HepG2 (cell line): Measurements from ENCODE around the gene SYDE1. TPM values are rescaled to one million over a fixed set of nuclear protein-coding genes. Genes with fewer than 3 reads are reported as not detected.

Experiments used
- ATAC-seq: fragments of 200-7000 bp; cut with Tn5 transposase; 3 replicates; pipeline ENCODE4 v1.9.1; 2020; ENCODE audit warnings: mild to moderate bottlenecking, moderate library complexity
- BruUV-seq: library from RNA; stranded (reverse); fragments of 400-500 nt; replicated peaks from 2 replicates; lab custom pipeline; 2021; lab: Mats Ljungman, UMichigan
- CTCF ChIA-PET: fragments of 300-600 bp; formaldehyde crosslinking; extraction: SDS; loops from one replicate; lab custom pipeline; 2021; ENCODE audit warnings: low total read pairs, inconsistent platforms, low intra/inter-chr PET ratio; lab: Yijun Ruan, JAX
- POLR2A ChIA-PET: fragments of 350-600 bp; sonication (Branson Sonifier 250); formaldehyde crosslinking; loops from one replicate; lab custom pipeline; 2020; ENCODE audit warnings: antibody characterized with exemption, inconsistent platforms; lab: Yijun Ruan, JAX
- DNase-seq: peaks from one replicate; pipeline ENCODE4 v3.0.0-alpha.2; 2015; ENCODE audit warnings: low spot score
- FAIRE-seq: peaks from 3 replicates; lab custom pipeline; 2011; peaks lifted over from hg19 to GRCh38; lab: Jason Lieb, UNC
- H2AFZ ChIP-seq: one replicate; pipeline ENCODE4 v1.6.1; 2011; ENCODE audit warnings: low read length, inconsistent platforms
- H3K27ac ChIP-seq: fragments of 300-600 bp; 3 replicates; pipeline ENCODE4 v1.8.0; 2011; ENCODE audit warnings: mixed run types, mild to moderate bottlenecking, mixed read lengths, low read length, inconsistent platforms; ENCODE audit not compliant: insufficient read depth; ENCODE audit errors: extremely low read length
- H3K27me3 ChIP-seq, 2 experiments: fragments of 200-600 bp in 1 of 2; 2 replicates in 1 of 2; 3 replicates in 1 of 2; pipeline versions ENCODE4 v1.6.0 to v1.8.0; 2011; ENCODE audit warnings: low read length in 2 of 2, mild to moderate bottlenecking in 2 of 2, moderate library complexity in 2 of 2, inconsistent platforms in 1 of 2; ENCODE audit not compliant: insufficient read depth in 2 of 2, control insufficient read depth in 1 of 2
- H3K36me3 ChIP-seq, 2 experiments: fragments of 200-600 bp in 1 of 2; replicated peaks in 1 of 2; 2 replicates in 1 of 2; 3 replicates in 1 of 2; pipeline versions ENCODE4 v1.5.1 to v1.8.0; 2011; ENCODE audit warnings: low read length in 2 of 2, inconsistent platforms in 1 of 2; ENCODE audit not compliant: insufficient read depth in 2 of 2, control insufficient read depth in 1 of 2
- H3K4me1 ChIP-seq: 2 replicates; pipeline ENCODE4 v1.5.1; 2012; ENCODE audit warnings: low read length, inconsistent platforms; ENCODE audit not compliant: insufficient read depth
- H3K4me2 ChIP-seq: 2 replicates; pipeline ENCODE4 v1.6.0; 2011; ENCODE audit warnings: low read depth, low read length, inconsistent platforms
- H3K4me3 ChIP-seq, 3 experiments: fragments of 200-600 bp in 1 of 3; sonication (generic), shearing (Covaris generic) in 1 of 3; replicated peaks in 1 of 3; 2 replicates each; pipeline ENCODE4 v1.5.1; 2011 to 2016; ENCODE audit warnings: low read length in 3 of 3, inconsistent platforms in 2 of 3, low read depth in 2 of 3, mild to moderate bottlenecking in 2 of 3, control low read depth in 1 of 3, mixed read lengths in 1 of 3; ENCODE audit not compliant: insufficient read depth in 1 of 3
- H3K79me2 ChIP-seq: one replicate; pipeline ENCODE4 v1.6.1; 2011; ENCODE audit warnings: low read length, inconsistent platforms; ENCODE audit not compliant: insufficient read depth
- H3K9ac ChIP-seq: 2 replicates; pipeline ENCODE4 v1.6.0; 2011; ENCODE audit warnings: mild to moderate bottlenecking, low read depth, low read length, inconsistent platforms; ENCODE audit not compliant: insufficient read depth
- H3K9me3 ChIP-seq: 2 replicates; pipeline ENCODE4 v1.5.1; 2012; ENCODE audit warnings: mild to moderate bottlenecking, low read length
- H4K20me1 ChIP-seq: 2 replicates; pipeline ENCODE4 v1.6.0; 2011; ENCODE audit warnings: inconsistent platforms, mild to moderate bottlenecking, low read length, moderate library complexity; ENCODE audit not compliant: insufficient read depth
- BATF2 ChIP-seq: sonication (generic); formaldehyde crosslinking; IDR thresholded peaks from 2 replicates; pipeline ENCODE4 v1.8.0; 2022; ENCODE audit warnings: mild to moderate bottlenecking, missing genetic modification reagents, moderate library complexity
- CEBPB ChIP-seq: IDR thresholded peaks from 2 replicates; pipeline ENCODE4 v1.6.1; 2011; ENCODE audit warnings: low read depth, low read length, improper control_type of control experiment, borderline replicate concordance
- HNRNPLL ChIP-seq: fragments of 200-400 bp; formaldehyde crosslinking; IDR thresholded peaks from 2 replicates; pipeline ENCODE4 v1.6.1; 2017; ENCODE audit warnings: mild to moderate bottlenecking, low read depth, low read length; ENCODE audit not compliant: poor library complexity, severe bottlenecking
- HOXD1 ChIP-seq: sonication (generic); formaldehyde crosslinking; IDR thresholded peaks from 2 replicates; pipeline ENCODE4 v1.5.0; 2020; ENCODE audit warnings: missing genetic modification reagents
- POLR2AphosphoS5 ChIP-seq: IDR thresholded peaks from 2 replicates; pipeline ENCODE4 v1.6.1; 2012; ENCODE audit warnings: low read depth, low read length
- RORA ChIP-seq: sonication (generic); formaldehyde crosslinking; IDR thresholded peaks from 2 replicates; pipeline ENCODE4 v1.5.0; 2020; ENCODE audit warnings: mild to moderate bottlenecking, missing genetic modification reagents, moderate library complexity
- RXRB ChIP-seq: IDR thresholded peaks from 2 replicates; pipeline ENCODE4 v1.6.1; 2016; ENCODE audit warnings: borderline replicate concordance, missing genetic modification reagents, missing compliant biosample characterization
- SRY ChIP-seq: sonication (generic); formaldehyde crosslinking; IDR thresholded peaks from 2 replicates; pipeline ENCODE4 v1.8.0; 2022; ENCODE audit warnings: mild to moderate bottlenecking, missing genetic modification reagents
- TRAFD1 ChIP-seq: sonication (generic); formaldehyde crosslinking; IDR thresholded peaks from 2 replicates; pipeline ENCODE4 v1.5.1; 2020; ENCODE audit warnings: missing genetic modification reagents, mild to moderate bottlenecking, borderline replicate concordance
- YEATS2 ChIP-seq: sonication (generic); formaldehyde crosslinking; IDR thresholded peaks from 2 replicates; pipeline ENCODE4 v1.4.0; 2020; ENCODE audit warnings: missing genetic modification reagents, borderline replicate concordance
- ZEB1 ChIP-seq: IDR thresholded peaks from 2 replicates; pipeline ENCODE4 v1.6.1; 2012; ENCODE audit warnings: mild to moderate bottlenecking, low read depth, inconsistent platforms; ENCODE audit not compliant: insufficient replicate concordance
- ZIK1 ChIP-seq: sonication (generic); formaldehyde crosslinking; IDR thresholded peaks from 2 replicates; pipeline ENCODE4 v1.5.0; 2020; ENCODE audit warnings: mild to moderate bottlenecking, low read depth, missing genetic modification reagents, borderline replicate concordance
- ZNF704 ChIP-seq: sonication (generic); formaldehyde crosslinking; IDR thresholded peaks from 2 replicates; pipeline ENCODE4 v1.8.1; 2023; ENCODE audit warnings: mild to moderate bottlenecking, inconsistent platforms, moderate library complexity, missing genetic modification reagents, borderline replicate concordance
- WGBS: methylation state at CpG from one replicate; pipeline ENCODE4 v1.1.6; 2017; ENCODE audit warnings: low lambda C conversion rate; 5-methylcytosine and 5-hydroxymethylcytosine counted together
- in situ Hi-C: cut with HindIII; loops from 2 replicates; pipeline ENCODE4 v1.10.0; 2017; ENCODE audit warnings: low pct_unique_long_range_greater_than_20kb; ENCODE audit not compliant: extremely low pct_ligation_motif_present
- intact Hi-C: fragments of 100-400 bp; cut with micrococcal nuclease; formaldehyde crosslinking; loops from one replicate; pipeline ENCODE4 v1.10.0; 2022; ENCODE audit not compliant: unreplicated experiment
- polyA plus RNA-seq, 8 experiments: library from polyadenylated mRNA; depleted of rRNA in 3 of 8; stranded (reverse) in 7 of 8; unstranded in 1 of 8; fragments of >200 nt; fragmentation: Illumina TruSeq in 4 of 8; extraction: Trizol in 4 of 8; gene quantifications; 2 replicates each; pipeline versions ENCODE4 v1.2.1 to v1.2.3, GENCODE V29; 2011 to 2016; ENCODE audit warnings: low read depth in 4 of 8, missing spikeins in 1 of 8, mixed read lengths in 1 of 8; ENCODE audit not compliant: insufficient read depth in 1 of 8
- total RNA-seq, 5 experiments: library from RNA; depleted of rRNA; stranded (reverse); fragments of >200 nt; fragmentation: Illumina TruSeq; extraction: Trizol; gene quantifications; 2 replicates each; pipeline ENCODE4 v1.2.3, GENCODE V29; 2016; ENCODE audit warnings: low read depth in 1 of 5

The SYDE1 gene
- total and polyA plus RNA-seq, 2 of the 13 experiments (the other 11 are each of a cell fraction or from before 2014, with no cell fraction given) = 4.3 to 13.6 TPM

GRCh38 chr19:15074371-15074770 is 32.8 kb upstream of the SYDE1 start (continued):
- TF ChIP-seq BATF2 (CRISPR knock-in tag) (no peak), SRY (CRISPR knock-in tag) (no peak), ZNF704 (CRISPR knock-in tag) (no peak), RXRB (CRISPR knock-in tag) (no peak), CEBPB (no peak), HNRNPLL (no peak)

GRCh38 chr19:15075806-15076205 is 31.4 kb upstream of the SYDE1 start:
- H4K20me1 ChIP-seq = no peaks in the 10 kb centered on the region
- H3K36me3 ChIP-seq = no peaks in the 10 kb centered on the region
- FAIRE-seq (no peak), DNase-seq (no peak), ATAC-seq (no peak)
- no peak overlapping the region for H3K9ac ChIP-seq
- 35% methylated on average over 4 of the region's 4 CpGs for WGBS
- H3K27me3 ChIP-seq = no peaks in the 10 kb centered on the region
- POLR2A ChIA-PET = no interaction called here
- no peaks in the 10 kb centered on the region for H3K79me2 ChIP-seq
- in situ Hi-C loops (loop anchor here (25.0 kb wide), 1 partner anchor 486 kb away; no protein-coding TSS in a partner anchor), intact Hi-C loops (no loop called here)
- H2AFZ ChIP-seq = no peak overlapping the region
- BruUV-seq = no TSS peak
- peaks cover 22% of the 10 kb centered on the region for H3K4me1 ChIP-seq
- H3K4me3 ChIP-seq = no peak overlapping the region
- H3K4me2 ChIP-seq = no peak overlapping the region
- CTCF ChIA-PET = no interaction called here
- H3K27ac ChIP-seq = no peak overlapping the region
- no peaks in the 10 kb centered on the region for H3K9me3 ChIP-seq
- TF ChIP-seq ZIK1 (CRISPR knock-in tag) = no peak
- TF ChIP-seq ZEB1 = no peak
- TF ChIP-seq HOXD1 (CRISPR knock-in tag) = no peak
- no peak for TF ChIP-seq TRAFD1 (CRISPR knock-in tag)
- TF ChIP-seq POLR2AphosphoS5 = no peak
- TF ChIP-seq RORA (CRISPR knock-in tag) = no peak
- TF ChIP-seq YEATS2 (CRISPR knock-in tag) = no peak
